GM12878 (cell line): ENCODE measurements around the gene WRAP73. TPM values are rescaled to one million over a fixed set of nuclear protein-coding genes. Genes with fewer than 3 reads are reported as not detected.

Source experiments
- ATAC-seq: fragments of 200-7000 bp; cut with Tn5 transposase; 3 replicates; pipeline ENCODE4 v1.9.1; 2020; ENCODE audit warnings: mild to moderate bottlenecking, moderate library complexity
- BruUV-seq: library from RNA; stranded (reverse); fragments of 400-500 nt; replicated peaks from 2 replicates; lab custom pipeline; 2021; lab: Mats Ljungman, UMichigan
- CTCF ChIA-PET: fragments of 300-600 bp; sonication (Branson Sonifier 250); formaldehyde crosslinking; extraction: SDS; loops from one replicate; lab custom pipeline; 2021; ENCODE audit warnings: inconsistent platforms; lab: Yijun Ruan, JAX
- POLR2A ChIA-PET: fragments of 350-600 bp; formaldehyde crosslinking; extraction: SDS; loops from one replicate; lab custom pipeline; 2021; ENCODE audit warnings: inconsistent platforms; lab: Charles Lee
- RAD21 ChIA-PET: fragments of 300-600 bp; sonication (Branson Sonifier 250); formaldehyde crosslinking; loops from one replicate; lab custom pipeline; 2023; ENCODE audit warnings: antibody characterized with exemption; ENCODE audit not compliant: unreplicated experiment; lab: Charles Lee
- SMC1A ChIA-PET: fragments of 300-600 bp; sonication (Branson Sonifier 250); formaldehyde crosslinking; loops from one replicate; lab custom pipeline; 2023; ENCODE audit not compliant: unreplicated experiment, uncharacterized antibody; lab: Charles Lee
- DNase-seq: peaks from one replicate; pipeline ENCODE4 v3.0.0-alpha.2; 2011; ENCODE audit warnings: low read depth, low spot score
- FAIRE-seq: peaks from 3 replicates; lab custom pipeline; 2011; peaks lifted over from hg19 to GRCh38; lab: Jason Lieb, UNC
- H2AFZ ChIP-seq: 2 replicates; pipeline ENCODE4 v1.6.0; 2011; ENCODE audit warnings: low read depth, low read length, control low read depth; ENCODE audit not compliant: control insufficient read depth
- H3K27ac ChIP-seq: 2 replicates; pipeline ENCODE4 v1.5.1; 2011; ENCODE audit warnings: control low read depth; ENCODE audit not compliant: control insufficient read depth, insufficient read depth
- H3K27me3 ChIP-seq, 2 experiments: replicated peaks in 1 of 2; 2 replicates each; pipeline versions ENCODE4 v1.6.0 to v1.6.1; 2011; ENCODE audit warnings: low read length in 1 of 2; ENCODE audit not compliant: control insufficient read depth in 2 of 2, insufficient read depth in 2 of 2
- H3K36me3 ChIP-seq, 2 experiments: 2 replicates each; pipeline ENCODE4 v1.5.1; 2011; ENCODE audit warnings: low read length in 1 of 2; ENCODE audit not compliant: control insufficient read depth in 2 of 2, insufficient read depth in 2 of 2
- H3K4me1 ChIP-seq: 2 replicates; pipeline ENCODE4 v1.6.1; 2011; ENCODE audit warnings: mild to moderate bottlenecking, low read length, moderate library complexity, mixed read lengths; ENCODE audit not compliant: control insufficient read depth, insufficient read depth
- H3K4me2 ChIP-seq: 2 replicates; pipeline ENCODE4 v1.6.0; 2011; ENCODE audit warnings: control low read depth; ENCODE audit not compliant: control insufficient read depth, insufficient read depth
- H3K4me3 ChIP-seq: fragments of 200-600 bp; sonication (generic); 2 replicates; pipeline ENCODE4 v1.5.1; 2016
- H3K79me2 ChIP-seq: 2 replicates; pipeline ENCODE4 v1.6.0; 2011; ENCODE audit warnings: low read length; ENCODE audit not compliant: control insufficient read depth, insufficient read depth
- H3K9ac ChIP-seq: 2 replicates; pipeline ENCODE4 v1.8.0; 2011; ENCODE audit warnings: low read length, control low read depth, mixed read lengths; ENCODE audit not compliant: control insufficient read depth, insufficient read depth
- H3K9me3 ChIP-seq: replicated peaks from 3 replicates; pipeline ENCODE4 v1.5.1; 2011; ENCODE audit warnings: mild to moderate bottlenecking, low read length; ENCODE audit not compliant: control insufficient read depth, insufficient read depth
- H4K20me1 ChIP-seq: 2 replicates; pipeline ENCODE4 v1.6.0; 2011; ENCODE audit not compliant: control insufficient read depth, insufficient read depth
- DPF2 ChIP-seq: fragments of 450-650 bp; IDR thresholded peaks from 2 replicates; pipeline ENCODE4 v1.6.1; 2017; ENCODE audit warnings: mild to moderate bottlenecking
- SP1 ChIP-seq: IDR thresholded peaks from one replicate; pipeline ENCODE4 v1.6.1; 2011; ENCODE audit warnings: low read depth, low read length
- STAT1 ChIP-seq: fragments of 450-650 bp; conservative IDR thresholded peaks from 2 replicates; pipeline ENCODE4 v1.6.1; 2014; ENCODE audit warnings: antibody characterized with exemption, mild to moderate bottlenecking
- TARDBP ChIP-seq: IDR thresholded peaks from 2 replicates; pipeline ENCODE4 v1.6.1; 2016; ENCODE audit warnings: borderline replicate concordance
- WGBS: methylation state at CpG from one replicate; pipeline ENCODE4 v1.1.6; 2016; ENCODE audit warnings: low lambda C conversion rate; ENCODE audit not compliant: insufficient replicate concordance, insufficient coverage; ENCODE audit errors: missing lambda C conversion rate; 5-methylcytosine and 5-hydroxymethylcytosine counted together
- in situ Hi-C: fragments of 300-500 bp; cut with MboI; formaldehyde crosslinking; loops from 9 replicates; pipeline ENCODE4 v1.14.3; 2018; ENCODE audit warnings: mixed read lengths
- intact Hi-C: fragments of 100-400 bp; cut with micrococcal nuclease; formaldehyde crosslinking; loops from one replicate; pipeline ENCODE4 v1.14.2; 2022; ENCODE audit not compliant: unreplicated experiment
- polyA plus RNA-seq, 11 experiments: library from polyadenylated mRNA; depleted of rRNA in 4 of 11; unstranded in 6 of 11; stranded (reverse) in 5 of 11; fragments of >200 nt; fragmentation: Nextera tagmentation in 4 of 11; fragmentation: Illumina TruSeq in 1 of 11; extraction: Ambion mirVana in 4 of 11; extraction: Trizol in 1 of 11; gene quantifications; 1 replicate in 1 of 11; 2 replicates in 10 of 11; pipeline versions ENCODE4 v1.2.1 to v1.2.3, GENCODE V29; 2011 to 2016; ENCODE audit warnings: inconsistent platforms in 2 of 11, missing spikeins in 2 of 11, low read depth in 1 of 11
- total RNA-seq, 4 experiments: library from RNA; depleted of rRNA in 3 of 4; stranded (reverse); fragments of >200 nt in 3 of 4; fragmentation: Illumina TruSeq in 1 of 4; extraction: Trizol in 1 of 4; gene quantifications; 2 replicates each; pipeline versions ENCODE4 v1.2.1 to v1.2.3, GENCODE V29; 2013 to 2021

Gene WRAP73
- total and polyA plus RNA-seq, 10 of the 15 experiments (the other 5 are each of a cell fraction or from before 2014, with no cell fraction given), result 3.2 to 65.8 (median 48.0) TPM

DNA sequence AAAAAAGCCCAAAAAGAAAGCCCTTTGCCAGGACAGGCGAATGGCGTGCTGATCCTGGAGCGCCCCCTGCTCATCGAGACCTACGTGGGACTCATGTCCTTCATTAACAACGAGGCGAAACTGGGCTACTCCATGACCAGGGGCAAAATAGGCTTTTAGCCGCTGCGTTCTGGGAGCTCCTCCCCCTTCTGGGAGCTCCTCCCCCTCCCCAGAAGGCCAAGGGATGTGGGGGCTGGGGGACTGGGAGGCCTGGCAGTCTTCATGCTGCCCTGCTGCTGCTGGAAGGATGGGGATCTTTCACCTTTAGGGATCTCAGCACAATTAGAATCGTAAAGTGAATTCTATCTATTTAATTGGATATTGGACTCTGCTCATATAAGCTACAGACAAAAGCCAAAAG, 21.5 kb downstream of the WRAP73 start:
- H4K20me1 ChIP-seq, result no peaks in the 10 kb centered on the region
- peaks cover 7 to 13% of the 10 kb centered on the region in 2 experiments for H3K36me3 ChIP-seq
- no peak for TF ChIP-seq SP1
- TF ChIP-seq STAT1, result no peak
- TF ChIP-seq TARDBP, result no peak
- ATAC-seq, result no peak
- no peak overlapping the region for H2AFZ ChIP-seq
- peaks cover 5% of the 10 kb centered on the region; the same call in 1 of the 2 replicates for H3K4me1 ChIP-seq
- ChIA-PET POLR2A (interaction anchor here (0.7 to 1.1 kb wide), 2 partner anchors 9 to 25 kb away, joined by 3 read pairs; no protein-coding TSS in a partner anchor), SMC1A (interaction anchor here (1.1 to 2.5 kb wide), 2 partner anchors 9 to 32 kb away, joined by 3 to 10 read pairs; no protein-coding TSS in a partner anchor), CTCF (interaction anchor here (1.0 to 2.9 kb wide), 5 partner anchors 9 to 64 kb away, joined by 3 to 15 read pairs (median 3); no protein-coding TSS in a partner anchor), RAD21 (no interaction called here)
- no peaks in the 10 kb centered on the region for H3K27me3 ChIP-seq
- in situ Hi-C loops, result loop anchor here (10.0 kb wide), 1 partner anchor 144 kb away; no protein-coding TSS in a partner anchor
- no TSS peak for BruUV-seq
- H3K27ac ChIP-seq, result no peak overlapping the region
- intact Hi-C loops, result no loop called here
- no peak overlapping the region for H3K4me3 ChIP-seq
- no peaks in the 10 kb centered on the region for H3K9me3 ChIP-seq
- no peak overlapping the region for H3K9ac ChIP-seq
- WGBS, result over 99% methylated on average over 10 of the region's 10 CpGs
- DNase-seq, result no peak
- FAIRE-seq, result no peak
- H3K79me2 ChIP-seq, result no peaks in the 10 kb centered on the region
- H3K4me2 ChIP-seq, result no peak overlapping the region

DNA sequence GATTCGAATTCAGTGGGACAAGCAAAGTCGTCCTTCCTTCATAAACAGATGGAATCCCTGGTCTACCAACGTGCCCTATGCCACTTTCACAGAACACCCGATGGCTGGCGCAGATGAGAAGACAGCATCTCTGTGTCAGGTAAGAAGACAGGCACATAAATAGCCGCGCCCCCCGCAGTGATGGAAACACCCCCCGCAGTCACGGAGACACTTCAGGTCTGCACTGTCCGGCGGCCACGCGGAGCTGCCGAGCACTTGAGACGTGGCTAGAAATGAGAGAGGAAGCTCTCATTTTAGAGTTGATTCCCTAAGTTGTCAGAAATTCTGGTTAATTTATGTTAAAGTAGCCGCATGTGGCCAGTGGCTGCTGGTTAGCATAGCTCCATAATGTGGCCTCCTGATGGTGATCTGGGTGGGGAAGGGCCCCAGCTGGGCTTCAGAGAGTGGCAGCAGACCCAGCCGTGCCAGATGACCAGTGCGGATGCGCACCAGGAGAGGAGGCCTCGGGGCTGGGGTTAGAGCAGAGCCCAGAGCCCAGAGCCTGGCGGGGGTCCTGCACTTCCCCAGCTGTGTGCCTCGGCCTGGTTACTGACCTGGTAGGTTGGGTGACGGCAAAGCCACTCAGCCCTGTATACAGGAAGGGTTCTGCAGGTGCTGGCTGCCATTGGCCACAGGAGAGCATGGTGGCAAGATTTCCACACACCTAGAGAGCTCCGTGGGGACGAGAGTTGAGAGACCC, 22.2 kb downstream of the WRAP73 start:
- Histone ChIP-seq H3K36me3 (peaks cover 7 to 13% of the 10 kb centered on the region in 2 experiments), H3K4me3 (no peak overlapping the region), H3K4me1 (peaks cover 5% of the 10 kb centered on the region; the same call in 1 of the 2 replicates), H3K27me3 (no peaks in the 10 kb centered on the region), H3K4me2 (no peak overlapping the region), H3K9me3 (no peaks in the 10 kb centered on the region), H4K20me1 (no peaks in the 10 kb centered on the region), H2AFZ (no peak overlapping the region), H3K9ac (no peak overlapping the region), H3K27ac (no peak overlapping the region), H3K79me2 (no peaks in the 10 kb centered on the region)
- in situ Hi-C loops (loop anchor here (10.0 kb wide), 1 partner anchor 143 kb away; no protein-coding TSS in a partner anchor), intact Hi-C loops (no loop called here)
- no peak for ATAC-seq
- no peak for TF ChIP-seq DPF2
- DNase-seq, result no peak
- RAD21 ChIA-PET, result no interaction called here
- no peak for FAIRE-seq
- no TSS peak for BruUV-seq
- WGBS, result 92% methylated on average over 23 of the region's 26 CpGs
- POLR2A ChIA-PET, result interaction anchor here (1.1 kb wide), 1 partner anchor 25 kb away, joined by 3 read pairs; no protein-coding TSS in a partner anchor
- CTCF ChIA-PET, result interaction anchor here (1.1 to 2.9 kb wide), 4 partner anchors 8 to 63 kb away, joined by 3 to 15 read pairs (median 8); no protein-coding TSS in a partner anchor
- SMC1A ChIA-PET, result interaction anchor here (0.7 to 2.1 kb wide), 3 partner anchors 11 to 97 kb away, joined by 3 to 7 read pairs (median 3); no protein-coding TSS in a partner anchor
